8988T (cell line): ENCODE measurements around the gene TAS1R1.
"Not testable (repeated sequence)": the region's sequence is repeated elsewhere in the genome, so short reads cannot be mapped to it uniquely, and the experiment has no call there.

ENCODE experiments used
- DNase-seq: peaks from one replicate; pipeline ENCODE4 v3.0.0; 2011

TAS1R1 gene

GRCh38 chr1:6592441-6592840 is 37.3 kb downstream of the TAS1R1 start:
- DNase-seq: no peak

- no peak for DNase-seq
These were observed 37.9 kb downstream of the TAS1R1 start for GRCh38 chr1:6592865-6593593.

- DNase-seq: no peak
These were observed 38.7 kb downstream of the TAS1R1 start for GRCh38 chr1:6593810-6594209.

GRCh38 chr1:6594977-6595740 is 40.1 kb downstream of the TAS1R1 start:
- no peak for DNase-seq

- DNase-seq: no peak
These were observed 41.2 kb downstream of the TAS1R1 start for GRCh38 chr1:6596351-6596750.

GRCh38 chr1:6596886-6597776 is 42.0 kb downstream of the TAS1R1 start:
- no peak for DNase-seq

GRCh38 chr1:6597777-6598131 is 42.6 kb downstream of the TAS1R1 start:
- no peak for DNase-seq

- no peak for DNase-seq
These were observed 44.3 kb downstream of the TAS1R1 start for GRCh38 chr1:6599141-6599975.

GRCh38 chr1:6599991-6600390 is 44.9 kb downstream of the TAS1R1 start:
- DNase-seq: not testable (repeated sequence)

GRCh38 chr1:6600410-6601048 is 45.4 kb downstream of the TAS1R1 start:
- no peak for DNase-seq

GRCh38 chr1:6601049-6601922 is 46.2 kb downstream of the TAS1R1 start:
- no peak for DNase-seq

- DNase-seq: no peak
These were observed 47.0 kb downstream of the TAS1R1 start for GRCh38 chr1:6601923-6602668.

- no peak for DNase-seq
These were observed 47.6 kb downstream of the TAS1R1 start, which contains the start of gene KLHL21 for GRCh38 chr1:6602669-6603237. TSS of gene KLHL21 (minus strand) at chr1:6602869. CDS start at chr1:6602817, 52 bp downstream.

GRCh38 chr1:6603238-6603914 is 48.3 kb downstream of the TAS1R1 start:
- no peak for DNase-seq

- no peak for DNase-seq
These were observed 48.9 kb downstream of the TAS1R1 start for GRCh38 chr1:6603915-6604558.

GRCh38 chr1:6612641-6613360 is 57.7 kb downstream of the TAS1R1 start:
- no peak for DNase-seq

- peak; percentile 95 for DNase-seq
These were observed 58.4 kb downstream of the TAS1R1 start, which contains the start of gene PHF13 for GRCh38 chr1:6613361-6614018. TSS of gene PHF13 (plus strand) at chr1:6613731. CDS start at chr1:6614067, 336 bp downstream.
